GM12878 (cell line): ENCODE results near the gene CARD11. TPM values are rescaled to one million over a fixed set of nuclear protein-coding genes. Genes with fewer than 3 reads are reported as not detected.

Experiments used
- ATAC-seq: fragments of 200-7000 bp; cut with Tn5 transposase; 3 replicates; pipeline ENCODE4 v1.9.1; 2020; ENCODE audit warnings: mild to moderate bottlenecking, moderate library complexity
- BruUV-seq: library from RNA; stranded (reverse); fragments of 400-500 nt; replicated peaks from 2 replicates; lab custom pipeline; 2021; lab: Mats Ljungman, UMichigan
- CTCF ChIA-PET: fragments of 300-600 bp; sonication (Branson Sonifier 250); formaldehyde crosslinking; extraction: SDS; loops from one replicate; lab custom pipeline; 2021; ENCODE audit warnings: inconsistent platforms; lab: Yijun Ruan, JAX
- POLR2A ChIA-PET: fragments of 350-600 bp; formaldehyde crosslinking; extraction: SDS; loops from one replicate; lab custom pipeline; 2021; ENCODE audit warnings: inconsistent platforms; lab: Charles Lee
- RAD21 ChIA-PET: fragments of 300-600 bp; sonication (Branson Sonifier 250); formaldehyde crosslinking; loops from one replicate; lab custom pipeline; 2023; ENCODE audit warnings: antibody characterized with exemption; ENCODE audit not compliant: unreplicated experiment; lab: Charles Lee
- SMC1A ChIA-PET: fragments of 300-600 bp; sonication (Branson Sonifier 250); formaldehyde crosslinking; loops from one replicate; lab custom pipeline; 2023; ENCODE audit not compliant: unreplicated experiment, uncharacterized antibody; lab: Charles Lee
- DNase-seq: peaks from one replicate; pipeline ENCODE4 v3.0.0-alpha.2; 2011; ENCODE audit warnings: low read depth, low spot score
- FAIRE-seq: peaks from 3 replicates; lab custom pipeline; 2011; peaks lifted over from hg19 to GRCh38; lab: Jason Lieb, UNC
- H2AFZ ChIP-seq: 2 replicates; pipeline ENCODE4 v1.6.0; 2011; ENCODE audit warnings: low read depth, low read length, control low read depth; ENCODE audit not compliant: control insufficient read depth
- H3K27ac ChIP-seq: 2 replicates; pipeline ENCODE4 v1.5.1; 2011; ENCODE audit warnings: control low read depth; ENCODE audit not compliant: control insufficient read depth, insufficient read depth
- H3K27me3 ChIP-seq, 2 experiments: replicated peaks in 1 of 2; 2 replicates each; pipeline versions ENCODE4 v1.6.0 to v1.6.1; 2011; ENCODE audit warnings: low read length in 1 of 2; ENCODE audit not compliant: control insufficient read depth in 2 of 2, insufficient read depth in 2 of 2
- H3K36me3 ChIP-seq, 2 experiments: 2 replicates each; pipeline ENCODE4 v1.5.1; 2011; ENCODE audit warnings: low read length in 1 of 2; ENCODE audit not compliant: control insufficient read depth in 2 of 2, insufficient read depth in 2 of 2
- H3K4me1 ChIP-seq: 2 replicates; pipeline ENCODE4 v1.6.1; 2011; ENCODE audit warnings: mild to moderate bottlenecking, low read length, moderate library complexity, mixed read lengths; ENCODE audit not compliant: control insufficient read depth, insufficient read depth
- H3K4me2 ChIP-seq: 2 replicates; pipeline ENCODE4 v1.6.0; 2011; ENCODE audit warnings: control low read depth; ENCODE audit not compliant: control insufficient read depth, insufficient read depth
- H3K4me3 ChIP-seq: fragments of 200-600 bp; sonication (generic); 2 replicates; pipeline ENCODE4 v1.5.1; 2016
- H3K79me2 ChIP-seq: 2 replicates; pipeline ENCODE4 v1.6.0; 2011; ENCODE audit warnings: low read length; ENCODE audit not compliant: control insufficient read depth, insufficient read depth
- H3K9ac ChIP-seq: 2 replicates; pipeline ENCODE4 v1.8.0; 2011; ENCODE audit warnings: low read length, control low read depth, mixed read lengths; ENCODE audit not compliant: control insufficient read depth, insufficient read depth
- H3K9me3 ChIP-seq: replicated peaks from 3 replicates; pipeline ENCODE4 v1.5.1; 2011; ENCODE audit warnings: mild to moderate bottlenecking, low read length; ENCODE audit not compliant: control insufficient read depth, insufficient read depth
- H4K20me1 ChIP-seq: 2 replicates; pipeline ENCODE4 v1.6.0; 2011; ENCODE audit not compliant: control insufficient read depth, insufficient read depth
- BRCA1 ChIP-seq: IDR thresholded peaks from 2 replicates; pipeline ENCODE4 v1.6.1; 2011; ENCODE audit warnings: low read depth, low read length, improper control_type of control experiment
- CBX5 ChIP-seq: sonication (generic); IDR thresholded peaks from 2 replicates; pipeline ENCODE4 v1.6.1; 2016; ENCODE audit warnings: low read depth, moderate library complexity, mild to moderate bottlenecking, inconsistent platforms
- CREM ChIP-seq: IDR thresholded peaks from 2 replicates; pipeline ENCODE4 v1.6.1; 2014; ENCODE audit warnings: antibody characterized with exemption, low read depth
- DPF2 ChIP-seq: fragments of 450-650 bp; IDR thresholded peaks from 2 replicates; pipeline ENCODE4 v1.6.1; 2017; ENCODE audit warnings: mild to moderate bottlenecking
- EGR1 ChIP-seq, 2 experiments: IDR thresholded peaks; 1 replicate in 1 of 2; 2 replicates in 1 of 2; pipeline ENCODE4 v1.6.1; 2011 to 2012; ENCODE audit warnings: low read depth in 2 of 2, low read length in 2 of 2, borderline replicate concordance in 1 of 2, mild to moderate bottlenecking in 1 of 2, moderate library complexity in 1 of 2
- ELK1 ChIP-seq: IDR thresholded peaks from 2 replicates; pipeline ENCODE4 v1.6.1; 2012; ENCODE audit warnings: low read depth, low read length, improper control_type of control experiment
- ESRRA ChIP-seq: IDR thresholded peaks from 2 replicates; pipeline ENCODE4 v1.6.1; 2012; ENCODE audit warnings: mild to moderate bottlenecking, low read length, improper control_type of control experiment
- EZH2 ChIP-seq: IDR thresholded peaks from 2 replicates; pipeline ENCODE4 v1.6.1; 2012; ENCODE audit warnings: low read depth, mild to moderate bottlenecking, control low read depth, inconsistent platforms, low read length, borderline replicate concordance; ENCODE audit not compliant: control insufficient read depth
- JUNB ChIP-seq: IDR thresholded peaks from 2 replicates; pipeline ENCODE4 v1.6.1; 2016; ENCODE audit warnings: antibody characterized with exemption, mild to moderate bottlenecking
- MTA3 ChIP-seq: IDR thresholded peaks from 2 replicates; pipeline ENCODE4 v1.6.1; 2012; ENCODE audit warnings: low read length, inconsistent platforms, borderline replicate concordance
- SIN3A ChIP-seq: IDR thresholded peaks from 2 replicates; pipeline ENCODE4 v1.6.1; 2012; ENCODE audit warnings: low read depth, low read length, improper control_type of control experiment
- SMARCA5 ChIP-seq: fragments of 450-650 bp; IDR thresholded peaks from 2 replicates; pipeline ENCODE4 v1.6.1; 2017; ENCODE audit warnings: mild to moderate bottlenecking
- TARDBP ChIP-seq: IDR thresholded peaks from 2 replicates; pipeline ENCODE4 v1.6.1; 2016; ENCODE audit warnings: borderline replicate concordance
- TCF3 ChIP-seq: IDR thresholded peaks from 2 replicates; pipeline ENCODE4 v1.6.1; 2012; ENCODE audit warnings: low read depth, mild to moderate bottlenecking, low read length, borderline replicate concordance; ENCODE audit not compliant: insufficient read depth
- WRNIP1 ChIP-seq: IDR thresholded peaks from 2 replicates; pipeline ENCODE4 v1.6.1; 2011; ENCODE audit warnings: low read depth, low read length, improper control_type of control experiment, borderline replicate concordance
- WGBS: methylation state at CpG from one replicate; pipeline ENCODE4 v1.1.6; 2016; ENCODE audit warnings: low lambda C conversion rate; ENCODE audit not compliant: insufficient replicate concordance, insufficient coverage; ENCODE audit errors: missing lambda C conversion rate; 5-methylcytosine and 5-hydroxymethylcytosine counted together
- in situ Hi-C: fragments of 300-500 bp; cut with MboI; formaldehyde crosslinking; loops from 9 replicates; pipeline ENCODE4 v1.14.3; 2018; ENCODE audit warnings: mixed read lengths
- intact Hi-C: fragments of 100-400 bp; cut with micrococcal nuclease; formaldehyde crosslinking; loops from one replicate; pipeline ENCODE4 v1.14.2; 2022; ENCODE audit not compliant: unreplicated experiment
- polyA plus RNA-seq, 11 experiments: library from polyadenylated mRNA; depleted of rRNA in 4 of 11; unstranded in 6 of 11; stranded (reverse) in 5 of 11; fragments of >200 nt; fragmentation: Nextera tagmentation in 4 of 11; fragmentation: Illumina TruSeq in 1 of 11; extraction: Ambion mirVana in 4 of 11; extraction: Trizol in 1 of 11; gene quantifications; 1 replicate in 1 of 11; 2 replicates in 10 of 11; pipeline versions ENCODE4 v1.2.1 to v1.2.3, GENCODE V29; 2011 to 2016; ENCODE audit warnings: inconsistent platforms in 2 of 11, missing spikeins in 2 of 11, low read depth in 1 of 11
- total RNA-seq, 4 experiments: library from RNA; depleted of rRNA in 3 of 4; stranded (reverse); fragments of >200 nt in 3 of 4; fragmentation: Illumina TruSeq in 1 of 4; extraction: Trizol in 1 of 4; gene quantifications; 2 replicates each; pipeline versions ENCODE4 v1.2.1 to v1.2.3, GENCODE V29; 2013 to 2021
- TF ChIP-seq, protein P1 (sequence below): fragments of 450-650 bp; IDR thresholded peaks from 2 replicates; pipeline ENCODE4 v1.6.1; 2017; ENCODE audit warnings: mild to moderate bottlenecking, moderate library complexity

CARD11 gene
- total and polyA plus RNA-seq, 10 of the 15 experiments (the other 5 are each of a cell fraction or from before 2014, with no cell fraction given), result 0.27 to 72.0 (median 28.4) TPM

DNA sequence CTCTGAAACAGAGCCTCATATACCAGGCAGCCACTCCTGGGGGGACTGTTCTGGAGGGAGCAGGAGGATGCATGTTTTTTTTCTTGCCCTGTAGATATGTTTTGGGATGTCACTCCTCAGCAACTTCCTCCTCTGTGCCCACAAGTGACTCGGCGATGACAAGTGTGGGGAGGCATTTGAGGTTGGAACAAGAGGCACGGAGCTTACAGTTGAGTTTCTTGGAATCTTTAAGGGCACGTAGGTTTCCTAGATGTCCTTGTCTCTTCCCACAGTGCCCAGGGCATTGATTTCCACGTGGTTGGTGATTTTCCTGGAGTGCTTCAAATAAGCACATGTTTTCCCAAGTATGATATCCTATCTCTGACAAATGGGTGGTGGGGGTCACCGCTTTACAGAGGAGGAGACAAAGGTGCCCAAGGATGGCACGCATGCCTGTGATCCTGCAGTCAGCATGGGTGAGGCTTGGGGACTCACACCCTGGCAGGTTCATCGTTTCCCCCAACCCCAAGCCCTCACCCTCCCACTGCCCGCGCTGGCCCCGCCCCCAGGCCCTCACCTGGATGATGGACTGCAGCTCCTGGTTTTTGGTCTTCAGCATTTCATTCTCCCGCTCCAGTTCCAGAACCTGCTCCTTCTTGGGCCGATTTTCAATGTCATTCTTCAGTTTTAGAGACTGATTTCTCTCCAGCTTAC is 104.3 kb downstream of the CARD11 start:
- no peak overlapping the region for H3K27ac ChIP-seq
- ChIA-PET RAD21 (no interaction called here), POLR2A (no interaction called here), CTCF (no interaction called here), SMC1A (interaction anchor here (1.3 kb wide), 1 partner anchor 13 kb away, joined by 3 read pairs; no protein-coding TSS in a partner anchor)
- intact Hi-C loops (no loop called here), in situ Hi-C loops (no loop called here)
- no peak for ATAC-seq
- FAIRE-seq, result no peak
- H3K36me3 ChIP-seq, result peaks cover 18 to 24% of the 10 kb centered on the region in 2 experiments; a peak in 3 of 4 replicates
- no peaks in the 10 kb centered on the region for H3K27me3 ChIP-seq
- H3K9ac ChIP-seq, result no peak overlapping the region
- H2AFZ ChIP-seq, result no peak overlapping the region
- H3K4me2 ChIP-seq, result no peak overlapping the region
- H3K79me2 ChIP-seq, result no peaks in the 10 kb centered on the region
- no peaks in the 10 kb centered on the region for H4K20me1 ChIP-seq
- no peak overlapping the region for H3K4me3 ChIP-seq
- DNase-seq, result no peak
- no TSS peak for BruUV-seq
- H3K4me1 ChIP-seq, result no peaks in the 10 kb centered on the region
- 87% methylated on average over 13 of the region's 13 CpGs for WGBS
- no peaks in the 10 kb centered on the region for H3K9me3 ChIP-seq
- no peak for TF ChIP-seq BRCA1
- TF ChIP-seq, protein P1, sequence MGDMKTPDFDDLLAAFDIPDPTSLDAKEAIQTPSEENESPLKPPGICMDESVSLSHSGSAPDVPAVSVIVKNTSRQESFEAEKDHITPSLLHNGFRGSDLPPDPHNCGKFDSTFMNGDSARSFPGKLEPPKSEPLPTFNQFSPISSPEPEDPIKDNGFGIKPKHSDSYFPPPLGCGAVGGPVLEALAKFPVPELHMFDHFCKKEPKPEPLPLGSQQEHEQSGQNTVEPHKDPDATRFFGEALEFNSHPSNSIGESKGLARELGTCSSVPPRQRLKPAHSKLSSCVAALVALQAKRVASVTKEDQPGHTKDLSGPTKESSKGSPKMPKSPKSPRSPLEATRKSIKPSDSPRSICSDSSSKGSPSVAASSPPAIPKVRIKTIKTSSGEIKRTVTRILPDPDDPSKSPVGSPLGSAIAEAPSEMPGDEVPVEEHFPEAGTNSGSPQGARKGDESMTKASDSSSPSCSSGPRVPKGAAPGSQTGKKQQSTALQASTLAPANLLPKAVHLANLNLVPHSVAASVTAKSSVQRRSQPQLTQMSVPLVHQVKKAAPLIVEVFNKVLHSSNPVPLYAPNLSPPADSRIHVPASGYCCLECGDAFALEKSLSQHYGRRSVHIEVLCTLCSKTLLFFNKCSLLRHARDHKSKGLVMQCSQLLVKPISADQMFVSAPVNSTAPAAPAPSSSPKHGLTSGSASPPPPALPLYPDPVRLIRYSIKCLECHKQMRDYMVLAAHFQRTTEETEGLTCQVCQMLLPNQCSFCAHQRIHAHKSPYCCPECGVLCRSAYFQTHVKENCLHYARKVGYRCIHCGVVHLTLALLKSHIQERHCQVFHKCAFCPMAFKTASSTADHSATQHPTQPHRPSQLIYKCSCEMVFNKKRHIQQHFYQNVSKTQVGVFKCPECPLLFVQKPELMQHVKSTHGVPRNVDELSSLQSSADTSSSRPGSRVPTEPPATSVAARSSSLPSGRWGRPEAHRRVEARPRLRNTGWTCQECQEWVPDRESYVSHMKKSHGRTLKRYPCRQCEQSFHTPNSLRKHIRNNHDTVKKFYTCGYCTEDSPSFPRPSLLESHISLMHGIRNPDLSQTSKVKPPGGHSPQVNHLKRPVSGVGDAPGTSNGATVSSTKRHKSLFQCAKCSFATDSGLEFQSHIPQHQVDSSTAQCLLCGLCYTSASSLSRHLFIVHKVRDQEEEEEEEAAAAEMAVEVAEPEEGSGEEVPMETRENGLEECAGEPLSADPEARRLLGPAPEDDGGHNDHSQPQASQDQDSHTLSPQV, result no peak
- no peak for TF ChIP-seq EGR1 (IDR thresholded peaks at IDR 0.05; ENCODE audit: borderline replicate concordance in 1 of 2, low read depth in 2 of 2, low read length in 2 of 2)
- TF ChIP-seq TCF3, result no peak
- TF ChIP-seq MTA3, result no peak
- TF ChIP-seq WRNIP1, result no peak
- no peak for TF ChIP-seq DPF2
- no peak for TF ChIP-seq EZH2
- TF ChIP-seq CREM, result no peak
- no peak for TF ChIP-seq JUNB
- TF ChIP-seq ESRRA, result no peak
- no peak for TF ChIP-seq CBX5
- TF ChIP-seq SMARCA5, result no peak
- TF ChIP-seq TARDBP, result no peak
- no peak for TF ChIP-seq ELK1
- no peak for TF ChIP-seq SIN3A
